ENCODE measurements around the gene APP. TPM values are rescaled to one million over a fixed set of nuclear protein-coding genes. Genes with fewer than 3 reads are reported as not detected.
"Not testable (repeated sequence)": the region's sequence is repeated elsewhere in the genome, so short reads cannot be mapped to it uniquely, and the experiment has no call there.

Gene APP
- total RNA-seq, 2 donors from 2014 or later = 6.1 to 7.8 TPM

- DNase-seq (ENCODE audit: low spot score) (no peak), ATAC-seq (no peak)
- Mint-ChIP-seq H3K27me3 (peaks cover 0 to 5% of the 10 kb centered on the region in 2 donors), H3K36me3 (no peaks in the 10 kb centered on the region), H3K4me1 (ENCODE audit: low read depth in 2 of 2) (no peaks in the 10 kb centered on the region), H3K27ac (no peak overlapping the region), H3K9me3 (no peaks in the 10 kb centered on the region), H3K4me3 (no peak overlapping the region)
Observed at GRCh38 chr21:26095131-26095530, 75.4 kb downstream of the APP start.

GRCh38 chr21:26093122-26093521 lies 77.4 kb downstream of the APP start:
- H3K27ac Mint-ChIP-seq = no peak overlapping the region
- H3K27me3 Mint-ChIP-seq = peaks cover 0 to 5% of the 10 kb centered on the region in 2 donors
- DNase-seq (ENCODE audit: low spot score) = no peak
- ATAC-seq = no peak
- H3K4me1 Mint-ChIP-seq (ENCODE audit: low read depth in 2 of 2) = no peaks in the 10 kb centered on the region
- H3K9me3 Mint-ChIP-seq = no peaks in the 10 kb centered on the region
- H3K36me3 Mint-ChIP-seq = no peaks in the 10 kb centered on the region
- no peak overlapping the region for H3K4me3 Mint-ChIP-seq

GRCh38 chr21:26091480-26092018 lies 79.0 kb downstream of the APP start:
- Mint-ChIP-seq H3K27me3 (peaks cover 0 to 5% of the 10 kb centered on the region in 2 donors), H3K36me3 (no peaks in the 10 kb centered on the region), H3K4me1 (ENCODE audit: low read depth in 2 of 2) (no peaks in the 10 kb centered on the region), H3K4me3 (no peak overlapping the region), H3K9me3 (no peaks in the 10 kb centered on the region), H3K27ac (no peak overlapping the region)
- ATAC-seq = no peak
- no peak for DNase-seq (ENCODE audit: low spot score)

GRCh38 chr21:26089730-26090129 lies 80.8 kb downstream of the APP start:
- no peaks in the 10 kb centered on the region for H3K9me3 Mint-ChIP-seq
- H3K27me3 Mint-ChIP-seq = peaks cover 0 to 5% of the 10 kb centered on the region in 2 donors
- H3K27ac Mint-ChIP-seq = no peak overlapping the region
- H3K4me1 Mint-ChIP-seq (ENCODE audit: low read depth in 2 of 2) = no peaks in the 10 kb centered on the region
- no peaks in the 10 kb centered on the region for H3K36me3 Mint-ChIP-seq
- ATAC-seq (no peak), DNase-seq (ENCODE audit: low spot score) (no peak)
- no peak overlapping the region for H3K4me3 Mint-ChIP-seq

GRCh38 chr21:26087223-26087918 lies 83.2 kb downstream of the APP start:
- no peak overlapping the region for H3K27ac Mint-ChIP-seq
- peaks cover 0 to 5% of the 10 kb centered on the region in 2 donors for H3K27me3 Mint-ChIP-seq
- DNase-seq (ENCODE audit: low spot score) (no peak), ATAC-seq (no peak)
- H3K4me3 Mint-ChIP-seq = no peak overlapping the region
- H3K9me3 Mint-ChIP-seq = no peaks in the 10 kb centered on the region
- no peaks in the 10 kb centered on the region for H3K36me3 Mint-ChIP-seq
- H3K4me1 Mint-ChIP-seq (ENCODE audit: low read depth in 2 of 2) = no peaks in the 10 kb centered on the region

- no peaks in the 10 kb centered on the region for H3K27me3 Mint-ChIP-seq
- DNase-seq (ENCODE audit: low spot score) (no peak), ATAC-seq (no peak)
- H3K4me3 Mint-ChIP-seq = no peak overlapping the region
- H3K27ac Mint-ChIP-seq = no peak overlapping the region
- H3K4me1 Mint-ChIP-seq (ENCODE audit: low read depth in 2 of 2) = no peaks in the 10 kb centered on the region
- H3K9me3 Mint-ChIP-seq = no peaks in the 10 kb centered on the region
- no peaks in the 10 kb centered on the region for H3K36me3 Mint-ChIP-seq
Observed at GRCh38 chr21:26085882-26086281, 84.7 kb downstream of the APP start.

GRCh38 chr21:26085127-26085526 lies 85.4 kb downstream of the APP start:
- no peak for ATAC-seq
- Mint-ChIP-seq H3K4me1 (ENCODE audit: low read depth in 2 of 2) (no peaks in the 10 kb centered on the region), H3K27me3 (no peaks in the 10 kb centered on the region), H3K9me3 (no peaks in the 10 kb centered on the region), H3K27ac (no peak overlapping the region), H3K4me3 (no peak overlapping the region), H3K36me3 (no peaks in the 10 kb centered on the region)
- DNase-seq (ENCODE audit: low spot score) = no peak

- H3K4me3 Mint-ChIP-seq = no peak overlapping the region
- no peak for ATAC-seq
- H3K9me3 Mint-ChIP-seq = no peaks in the 10 kb centered on the region
- no peaks in the 10 kb centered on the region for H3K36me3 Mint-ChIP-seq
- no peaks in the 10 kb centered on the region for H3K27me3 Mint-ChIP-seq
- no peak for DNase-seq (ENCODE audit: low spot score)
- no peak overlapping the region for H3K27ac Mint-ChIP-seq
- H3K4me1 Mint-ChIP-seq (ENCODE audit: low read depth in 2 of 2) = no peaks in the 10 kb centered on the region
Observed at GRCh38 chr21:26082549-26082948, 88.0 kb downstream of the APP start.

- H3K9me3 Mint-ChIP-seq; H3K4me3 Mint-ChIP-seq; H3K27me3 Mint-ChIP-seq; ATAC-seq; DNase-seq (ENCODE audit: low spot score); H3K36me3 Mint-ChIP-seq; H3K27ac Mint-ChIP-seq; H3K4me1 Mint-ChIP-seq (ENCODE audit: low read depth in 2 of 2): not testable (repeated sequence)
Observed at GRCh38 chr21:26081175-26081760, 89.3 kb downstream of the APP start.

- DNase-seq (ENCODE audit: low spot score) = no peak
- Mint-ChIP-seq H3K27ac (no peak overlapping the region), H3K27me3 (no peaks in the 10 kb centered on the region), H3K36me3 (no peaks in the 10 kb centered on the region), H3K9me3 (no peaks in the 10 kb centered on the region), H3K4me3 (no peak overlapping the region), H3K4me1 (ENCODE audit: low read depth in 2 of 2) (no peaks in the 10 kb centered on the region)
- ATAC-seq = no peak
Observed at GRCh38 chr21:26080211-26080610, 90.4 kb downstream of the APP start.

- no peaks in the 10 kb centered on the region for H3K27me3 Mint-ChIP-seq
- ATAC-seq = no peak
- no peaks in the 10 kb centered on the region for H3K9me3 Mint-ChIP-seq
- no peaks in the 10 kb centered on the region for H3K36me3 Mint-ChIP-seq
- H3K4me3 Mint-ChIP-seq = no peak overlapping the region
- H3K27ac Mint-ChIP-seq = no peak overlapping the region
- DNase-seq (ENCODE audit: low spot score) = no peak
- no peaks in the 10 kb centered on the region for H3K4me1 Mint-ChIP-seq (ENCODE audit: low read depth in 2 of 2)
Observed at GRCh38 chr21:26079366-26079765, 91.2 kb downstream of the APP start.

- Mint-ChIP-seq H3K27me3 (no peaks in the 10 kb centered on the region), H3K9me3 (no peaks in the 10 kb centered on the region), H3K4me3 (no peak overlapping the region), H3K36me3 (no peaks in the 10 kb centered on the region), H3K4me1 (ENCODE audit: low read depth in 2 of 2) (no peaks in the 10 kb centered on the region), H3K27ac (no peak overlapping the region)
- no peak for ATAC-seq
- DNase-seq (ENCODE audit: low spot score) = no peak
Observed at GRCh38 chr21:26077521-26077920, 93.0 kb downstream of the APP start.

- DNase-seq (ENCODE audit: low spot score) = no peak
- Mint-ChIP-seq H3K36me3 (no peaks in the 10 kb centered on the region), H3K27me3 (peaks cover 0 to 14% of the 10 kb centered on the region in 2 donors), H3K4me3 (no peak overlapping the region), H3K9me3 (no peaks in the 10 kb centered on the region), H3K27ac (no peak overlapping the region), H3K4me1 (ENCODE audit: low read depth in 2 of 2) (peaks cover 9 to 11% of the 10 kb centered on the region in 2 donors)
- no peak for ATAC-seq
Observed at GRCh38 chr21:26072666-26073615, 97.6 kb downstream of the APP start.
